Inferior parietal cortex (tissue), 1 donor: ENCODE measurements around the gene FAM90A1.
"Not testable (repeated sequence)": the region's sequence is repeated elsewhere in the genome, so short reads cannot be mapped to it uniquely, and the experiment has no call there.

Source experiments
- DNase-seq: peaks from one replicate; pipeline ENCODE4 v3.0.0-alpha.2; 2016; ENCODE audit errors: extremely low spot score

FAM90A1 gene

GRCh38 chr12:8172911-8173310 is 54.5 kb downstream of the FAM90A1 start:
- DNase-seq: not testable (repeated sequence)
